CD4-positive, alpha-beta T cell (primary cell): ENCODE results near the gene GSK3A. TPM values are rescaled to one million over a fixed set of nuclear protein-coding genes. Genes with fewer than 3 reads are reported as not detected.

Experiments
- ATAC-seq: fragments of 200-7000 bp; cut with Tn5 transposase; one replicate; pipeline ENCODE4 v1.10.0; 2022; ENCODE audit warnings: mild to moderate bottlenecking; ENCODE audit not compliant: poor library complexity
- CTCF ChIA-PET: fragments of 350-600 bp; sonication (Branson Sonifier 250); formaldehyde crosslinking; loops from one replicate; lab custom pipeline; 2021; ENCODE audit warnings: antibody characterized with exemption, inconsistent platforms; lab: Charles Lee
- POLR2A ChIA-PET: fragments of 350-600 bp; sonication (Branson Sonifier 250); formaldehyde crosslinking; loops from one replicate; lab custom pipeline; 2021; ENCODE audit warnings: antibody characterized with exemption, inconsistent platforms; lab: Charles Lee
- DNase-seq, 14 experiments: peaks; one replicate each; pipeline ENCODE4 v3.0.0-alpha.2; 2013 to 2020; ENCODE audit warnings: mixed read lengths in 2 of 14
- H3K27ac ChIP-seq, 2 donors: one replicate each; pipeline versions ENCODE4 v1.5.1 to v1.7.0; 2013; ENCODE audit warnings: low read length in 2 of 2, low read depth in 1 of 2, mild to moderate bottlenecking in 1 of 2
- H3K27me3 ChIP-seq, 2 experiments: 1 replicate in 1 of 2; 2 replicates in 1 of 2; pipeline versions ENCODE4 v1.6.1 to v1.7.0; 2013; ENCODE audit warnings: low read length in 2 of 2, control low read depth in 1 of 2, mild to moderate bottlenecking in 1 of 2, moderate library complexity in 1 of 2; ENCODE audit not compliant: insufficient read depth in 2 of 2, control insufficient read depth in 1 of 2
- H3K36me3 ChIP-seq: one replicate; pipeline ENCODE4 v1.6.1; 2013; ENCODE audit warnings: low read length, control low read depth; ENCODE audit not compliant: insufficient read depth
- H3K4me1 ChIP-seq: one replicate; pipeline ENCODE4 v1.6.1; 2013; ENCODE audit warnings: low read length, control low read depth; ENCODE audit not compliant: insufficient read depth
- H3K4me3 ChIP-seq: one replicate; pipeline ENCODE4 v1.5.1; 2013; ENCODE audit warnings: mild to moderate bottlenecking, low read length, moderate library complexity
- H3K9me3 ChIP-seq, 2 experiments: 1 replicate in 1 of 2; 2 replicates in 1 of 2; pipeline versions ENCODE4 v1.6.1 to v1.7.0; 2013; ENCODE audit warnings: low read length in 2 of 2, mild to moderate bottlenecking in 2 of 2, control low read depth in 1 of 2, moderate library complexity in 1 of 2; ENCODE audit not compliant: control insufficient read depth in 1 of 2, insufficient read depth in 1 of 2
- H3K27ac Mint-ChIP-seq: one replicate; pipeline ENCODE4 v1.8.0; 2020; ENCODE audit warnings: mixed read lengths
- H3K27me3 Mint-ChIP-seq: one replicate; pipeline ENCODE4 v1.8.0; 2021; ENCODE audit warnings: mixed read lengths
- H3K36me3 Mint-ChIP-seq: one replicate; pipeline ENCODE4 v1.8.0; 2021; ENCODE audit warnings: low read depth, mixed read lengths
- H3K4me1 Mint-ChIP-seq: one replicate; pipeline ENCODE4 v1.8.0; 2021; ENCODE audit warnings: low read depth, mixed read lengths
- H3K4me3 Mint-ChIP-seq: one replicate; pipeline ENCODE4 v1.8.0; 2020; ENCODE audit warnings: mild to moderate bottlenecking, mixed read lengths
- H3K9me3 Mint-ChIP-seq: one replicate; pipeline ENCODE4 v1.8.0; 2020; ENCODE audit warnings: mixed read lengths
- intact Hi-C, 2 experiments: fragments of 100-400 bp; cut with DNase I in 1 of 2; cut with micrococcal nuclease in 1 of 2; formaldehyde crosslinking; loops; one replicate each; pipeline versions ENCODE4 v1.15.1 to v1.9.0; 2023 to 2025; cut with DNase I, micrococcal nuclease
- total RNA-seq, 174 experiments: library from RNA in 2 of 174; stranded (reverse) in 2 of 174; gene quantifications; one replicate each; pipeline ENCODE4 v1.2.3 and lab custom pipeline; 2021 to 2026
- TF ChIP-seq, protein P1 (sequence below): fragments of 200-600 bp; IDR thresholded peaks from one replicate; pipeline ENCODE4 v1.8.0; 2022; ENCODE audit warnings: antibody characterized with exemption, mild to moderate bottlenecking

GSK3A gene
- total RNA-seq, 2 experiments from 2014 or later: 13.6 to 13.9 TPM

DNA sequence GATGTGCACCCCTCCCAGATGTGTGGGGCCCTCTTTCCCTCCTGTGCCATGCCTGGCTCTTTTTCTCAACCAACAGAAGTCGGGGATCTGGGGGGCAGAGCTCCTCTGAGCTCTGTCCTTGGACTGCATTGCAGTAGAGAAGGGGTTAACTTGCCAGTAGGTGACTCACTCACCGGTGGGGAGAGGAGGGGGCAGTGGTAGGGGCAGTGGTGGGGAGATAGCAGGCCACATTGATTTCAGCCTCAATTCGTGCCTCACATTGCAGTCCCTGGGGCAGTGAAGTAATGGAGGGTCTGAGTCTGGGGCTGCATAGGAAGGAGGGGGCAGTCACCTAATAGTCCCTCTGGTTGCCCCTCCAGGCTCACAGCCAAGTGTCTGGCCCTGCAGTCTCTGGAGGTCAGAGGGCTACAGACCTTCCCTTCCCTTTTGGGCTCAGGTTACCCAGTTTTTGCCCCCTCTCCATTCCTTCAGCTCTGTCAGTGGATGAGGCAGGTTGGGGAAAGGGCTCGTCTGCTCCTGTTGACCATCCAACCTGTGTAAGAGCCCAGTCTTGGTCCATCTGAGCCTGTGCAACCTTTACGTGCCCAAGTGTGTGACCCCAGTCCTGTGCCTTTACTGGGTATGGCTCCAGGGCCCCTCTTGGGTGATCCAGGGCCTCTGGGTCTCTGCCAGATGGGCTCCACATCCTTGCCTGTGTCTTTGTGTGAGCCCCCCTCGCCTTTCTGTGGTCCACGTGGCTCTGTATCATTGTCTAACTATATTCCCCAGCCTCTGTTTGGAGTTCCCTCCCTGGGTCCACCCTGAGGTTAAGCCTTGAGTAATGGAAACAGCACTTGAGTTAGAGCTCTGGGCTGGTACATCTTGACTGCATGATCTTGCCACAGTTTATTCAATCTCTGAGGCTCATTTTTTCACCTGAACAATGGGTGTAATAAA is 39.7 kb upstream of the GSK3A start:
- H3K27me3 Mint-ChIP-seq: no peaks in the 10 kb centered on the region
- no peak overlapping the region for H3K4me3 ChIP-seq
- H3K9me3 Mint-ChIP-seq: no peaks in the 10 kb centered on the region
- peaks cover 5% of the 10 kb centered on the region for H3K36me3 ChIP-seq
- H3K27ac Mint-ChIP-seq: no peak overlapping the region
- peak overlapping the region; percentile 86 to 88 for H3K27ac ChIP-seq
- TF ChIP-seq, protein P1, sequence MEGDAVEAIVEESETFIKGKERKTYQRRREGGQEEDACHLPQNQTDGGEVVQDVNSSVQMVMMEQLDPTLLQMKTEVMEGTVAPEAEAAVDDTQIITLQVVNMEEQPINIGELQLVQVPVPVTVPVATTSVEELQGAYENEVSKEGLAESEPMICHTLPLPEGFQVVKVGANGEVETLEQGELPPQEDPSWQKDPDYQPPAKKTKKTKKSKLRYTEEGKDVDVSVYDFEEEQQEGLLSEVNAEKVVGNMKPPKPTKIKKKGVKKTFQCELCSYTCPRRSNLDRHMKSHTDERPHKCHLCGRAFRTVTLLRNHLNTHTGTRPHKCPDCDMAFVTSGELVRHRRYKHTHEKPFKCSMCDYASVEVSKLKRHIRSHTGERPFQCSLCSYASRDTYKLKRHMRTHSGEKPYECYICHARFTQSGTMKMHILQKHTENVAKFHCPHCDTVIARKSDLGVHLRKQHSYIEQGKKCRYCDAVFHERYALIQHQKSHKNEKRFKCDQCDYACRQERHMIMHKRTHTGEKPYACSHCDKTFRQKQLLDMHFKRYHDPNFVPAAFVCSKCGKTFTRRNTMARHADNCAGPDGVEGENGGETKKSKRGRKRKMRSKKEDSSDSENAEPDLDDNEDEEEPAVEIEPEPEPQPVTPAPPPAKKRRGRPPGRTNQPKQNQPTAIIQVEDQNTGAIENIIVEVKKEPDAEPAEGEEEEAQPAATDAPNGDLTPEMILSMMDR: no peak
- intact Hi-C loops: loop anchor here (2.0 to 10.0 kb wide), 4 partner anchors 21 to 143 kb away; partner anchors contain the start of genes DEDD2 (in 1 of the 2), ERF (in 1 of the 2), LIPE (in 1 of the 2) and PAFAH1B3 (in 1 of the 2)
- CTCF ChIA-PET: interaction anchor here (0.8 to 3.9 kb wide), 4 partner anchors 12 to 38 kb away, joined by 3 to 30 read pairs (median 5); no protein-coding TSS in a partner anchor
- no peaks in the 10 kb centered on the region for H3K27me3 ChIP-seq
- ATAC-seq (no peak), DNase-seq (peak in 3 of 14 experiments; percentile 27 to 48 (median 32))
- H3K4me1 Mint-ChIP-seq: peaks cover 46% of the 10 kb centered on the region
- H3K4me3 Mint-ChIP-seq: peak overlapping the region; percentile 88
- peaks cover 12% of the 10 kb centered on the region for H3K36me3 Mint-ChIP-seq
- H3K9me3 ChIP-seq: no peaks in the 10 kb centered on the region
- POLR2A ChIA-PET: interaction anchor here (0.6 to 4.5 kb wide), 9 partner anchors 8 to 149 kb away, joined by 3 to 53 read pairs (median 3); partner anchors contain the start of genes CIC, GSK3A, PAFAH1B3 and POU2F2
- peaks cover 83% of the 10 kb centered on the region for H3K4me1 ChIP-seq

GRCh38 chr19:42281146-42281826 is 38.9 kb upstream of the GSK3A start:
- H3K27me3 ChIP-seq: no peaks in the 10 kb centered on the region
- no peaks in the 10 kb centered on the region for H3K9me3 ChIP-seq
- no peak overlapping the region for H3K27ac Mint-ChIP-seq
- TF ChIP-seq, protein P1: no peak
- DNase-seq (peak in 5 of 14 experiments; percentile 22 to 66 (median 34)), ATAC-seq (no peak)
- no peaks in the 10 kb centered on the region for H3K9me3 Mint-ChIP-seq
- H3K27ac ChIP-seq: peak overlapping the region; percentile 86 to 88
- no peaks in the 10 kb centered on the region for H3K27me3 Mint-ChIP-seq
- peaks cover 12% of the 10 kb centered on the region for H3K36me3 Mint-ChIP-seq
- peaks cover 86% of the 10 kb centered on the region for H3K4me1 ChIP-seq
- CTCF ChIA-PET: interaction anchor here (1.9 to 3.9 kb wide), 3 partner anchors 36 to 149 kb away, joined by 8 to 30 read pairs (median 15); partner anchors contain the start of genes GSK3A and POU2F2
- POLR2A ChIA-PET: interaction anchor here (0.6 to 4.5 kb wide), 4 partner anchors 12 to 148 kb away, joined by 3 to 53 read pairs (median 18); partner anchors contain the start of genes CIC and GSK3A
- peaks cover 52% of the 10 kb centered on the region for H3K4me1 Mint-ChIP-seq
- peak overlapping the region; percentile 95 for H3K4me3 ChIP-seq
- H3K4me3 Mint-ChIP-seq: peak overlapping the region; percentile 88
- H3K36me3 ChIP-seq: no peaks in the 10 kb centered on the region
- intact Hi-C loops: loop anchor here in 1 of 2 experiments (2.0 to 10.0 kb wide), 2 partner anchors 26 to 144 kb away; partner anchors contain the start of genes ERF and LIPE

DNA sequence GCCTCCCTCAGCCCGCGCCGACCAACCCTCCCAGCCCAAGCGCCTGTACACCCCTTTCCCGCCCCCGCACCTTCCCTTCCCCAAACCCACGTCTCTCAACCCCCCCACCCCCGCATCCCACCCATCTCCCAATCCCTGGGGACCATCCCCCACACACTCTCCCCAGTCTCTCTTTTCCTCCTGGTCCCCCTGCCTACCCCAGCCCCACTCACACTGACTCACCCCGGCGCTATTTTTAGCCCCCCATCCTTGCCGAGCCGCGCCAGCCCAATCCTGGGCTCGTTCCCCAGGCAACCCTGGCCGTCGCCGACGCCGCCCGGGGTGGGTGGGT is 38.4 kb upstream of the GSK3A start:
- Mint-ChIP-seq H3K27ac (no peak overlapping the region), H3K9me3 (no peaks in the 10 kb centered on the region), H3K27me3 (no peaks in the 10 kb centered on the region), H3K4me1 (peaks cover 52% of the 10 kb centered on the region), H3K36me3 (peaks cover 12% of the 10 kb centered on the region), H3K4me3 (peak overlapping the region; percentile 88)
- Histone ChIP-seq H3K36me3 (no peaks in the 10 kb centered on the region), H3K4me1 (peaks cover 86% of the 10 kb centered on the region), H3K27ac (peak overlapping the region; percentile 84 to 88), H3K4me3 (peak overlapping the region; percentile 95), H3K27me3 (no peaks in the 10 kb centered on the region), H3K9me3 (no peaks in the 10 kb centered on the region)
- ATAC-seq (no peak), DNase-seq (peak in 1 of 14 experiments; percentile 22)
- CTCF ChIA-PET: interaction anchor here (1.6 to 3.9 kb wide), 5 partner anchors 11 to 148 kb away, joined by 5 to 30 read pairs (median 15); partner anchors contain the start of genes CIC, GSK3A and POU2F2
- POLR2A ChIA-PET: interaction anchor here (0.8 to 4.5 kb wide), 4 partner anchors 11 to 37 kb away, joined by 3 to 53 read pairs (median 38); partner anchors contain the start of genes CIC and GSK3A
- TF ChIP-seq, protein P1: no peak
- intact Hi-C loops: loop anchor here (1.0 to 10.0 kb wide), 3 partner anchors 25 to 144 kb away; partner anchors contain the start of genes ERF (in 2 of the 2) and LIPE (in 1 of the 2)
